Loucy (cell line): Measurements from ENCODE around the gene VKORC1.

Experiments
- H2AFZ ChIP-seq: fragments of 200-600 bp; sonication (generic); 2 replicates; pipeline ENCODE4 v1.6.0; 2016; ENCODE audit warnings: antibody characterized with exemption, mild to moderate bottlenecking, low read length, moderate library complexity
- H3F3A ChIP-seq: fragments of 200-600 bp; 2 replicates; pipeline ENCODE4 v1.6.0; 2016; ENCODE audit warnings: antibody characterized with exemption, low read depth, mild to moderate bottlenecking
- H3K27me3 ChIP-seq: fragments of 200-600 bp; sonication (generic); 2 replicates; pipeline ENCODE4 v1.6.1; 2014; ENCODE audit warnings: low read length, mild to moderate bottlenecking; ENCODE audit not compliant: insufficient read depth, poor library complexity, severe bottlenecking
- H3K36me3 ChIP-seq: fragments of 200-600 bp; sonication (generic); 2 replicates; pipeline ENCODE4 v1.6.1; 2016; ENCODE audit warnings: low read length; ENCODE audit not compliant: insufficient read depth
- H3K4me1 ChIP-seq: fragments of 200-600 bp; sonication (generic); 2 replicates; pipeline ENCODE4 v1.5.1; 2014; ENCODE audit warnings: low read length, mild to moderate bottlenecking; ENCODE audit not compliant: insufficient read depth, poor library complexity, severe bottlenecking
- H3K4me2 ChIP-seq: fragments of 200-600 bp; sonication (generic); 2 replicates; pipeline ENCODE4 v1.6.0; 2014; ENCODE audit warnings: antibody characterized with exemption, low read length, low read depth, mild to moderate bottlenecking; ENCODE audit not compliant: poor library complexity, severe bottlenecking
- H3K4me3 ChIP-seq: fragments of 200-600 bp; sonication (generic); 2 replicates; pipeline ENCODE4 v1.5.1; 2014; ENCODE audit warnings: low read length, mild to moderate bottlenecking, mixed read lengths; ENCODE audit not compliant: poor library complexity, severe bottlenecking
- H3K79me2 ChIP-seq: fragments of 200-600 bp; sonication (generic); 2 replicates; pipeline ENCODE4 v1.6.1; 2014; ENCODE audit warnings: low read length; ENCODE audit not compliant: insufficient read depth
- H3K9ac ChIP-seq: fragments of 200-600 bp; sonication (generic); 2 replicates; pipeline ENCODE4 v1.6.0; 2014; ENCODE audit warnings: mild to moderate bottlenecking, low read depth, low read length, moderate library complexity; ENCODE audit not compliant: poor library complexity, severe bottlenecking
- H3K9me2 ChIP-seq: fragments of 200-600 bp; sonication (generic); replicated peaks from 2 replicates; pipeline ENCODE4 v1.6.1; 2016; ENCODE audit warnings: low read depth, low read length, mixed read lengths
- H3K9me3 ChIP-seq: fragments of 200-600 bp; sonication (generic); 2 replicates; pipeline ENCODE4 v1.6.1; 2014; ENCODE audit warnings: mild to moderate bottlenecking, antibody characterized with exemption, low read length, low read depth; ENCODE audit not compliant: insufficient read depth
- H4K20me1 ChIP-seq: fragments of 200-600 bp; sonication (generic); 2 replicates; pipeline ENCODE4 v1.6.0; 2014; ENCODE audit warnings: antibody characterized with exemption, low read length, mild to moderate bottlenecking; ENCODE audit not compliant: insufficient read depth, poor library complexity, severe bottlenecking
- CTCF ChIP-seq: fragments of 200-600 bp; sonication (generic); conservative IDR thresholded peaks from 2 replicates; pipeline ENCODE4 v1.5.1; 2014; ENCODE audit warnings: mild to moderate bottlenecking, antibody characterized with exemption, low read length
- EZH2phosphoT487 ChIP-seq: fragments of 200-600 bp; IDR thresholded peaks from 2 replicates; pipeline ENCODE4 v1.6.1; 2018; ENCODE audit warnings: antibody characterized with exemption, mild to moderate bottlenecking, moderate library complexity, borderline replicate concordance

Gene VKORC1

DNA sequence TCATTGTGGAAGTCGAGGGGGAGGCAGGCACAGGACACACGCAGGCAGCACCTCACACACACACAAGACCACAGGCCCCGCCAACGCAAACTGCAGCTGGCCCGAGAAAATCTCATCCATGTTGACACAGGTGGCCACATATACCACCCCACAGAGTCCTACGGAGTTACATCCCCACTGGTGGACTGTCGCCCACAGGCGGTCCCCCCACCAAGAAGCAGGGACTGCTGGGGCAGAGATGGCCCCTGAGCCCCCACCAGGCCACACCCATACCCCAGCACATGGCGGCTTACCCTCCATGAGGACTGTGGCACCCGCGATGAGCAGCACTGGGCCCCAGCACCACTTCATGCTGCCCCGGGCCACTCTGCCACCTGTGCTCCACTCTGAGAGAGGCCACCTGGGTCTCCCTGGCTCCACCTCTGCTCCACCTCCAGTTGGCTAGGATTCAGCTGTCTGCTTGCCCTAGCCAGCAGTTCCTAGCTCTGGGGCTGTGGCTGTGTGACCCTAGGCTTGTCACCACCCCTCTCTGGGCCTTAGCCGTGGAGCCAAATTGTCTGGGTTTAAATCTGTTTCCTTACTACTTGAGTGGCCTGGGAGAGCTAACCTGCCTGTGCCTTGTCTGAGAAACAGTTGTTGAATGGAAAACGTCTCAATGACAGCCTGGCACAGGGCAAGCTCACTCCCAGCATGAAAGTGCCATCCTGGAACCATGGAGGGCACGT lies 6.0 kb downstream of the VKORC1 start, which contains the start of gene PRSS53:
Gene PRSS53, minus strand, starts transcription at position 485 of the 725 bp plus-strand sequence. Its CDS starts 134 bp downstream, at position 351.
- no peaks in the 10 kb centered on the region for H3K9me3 ChIP-seq
- H3K9ac ChIP-seq, result no peak within 1 kb of the TSS
- no peak within 1 kb of the TSS for H2AFZ ChIP-seq

DNA sequence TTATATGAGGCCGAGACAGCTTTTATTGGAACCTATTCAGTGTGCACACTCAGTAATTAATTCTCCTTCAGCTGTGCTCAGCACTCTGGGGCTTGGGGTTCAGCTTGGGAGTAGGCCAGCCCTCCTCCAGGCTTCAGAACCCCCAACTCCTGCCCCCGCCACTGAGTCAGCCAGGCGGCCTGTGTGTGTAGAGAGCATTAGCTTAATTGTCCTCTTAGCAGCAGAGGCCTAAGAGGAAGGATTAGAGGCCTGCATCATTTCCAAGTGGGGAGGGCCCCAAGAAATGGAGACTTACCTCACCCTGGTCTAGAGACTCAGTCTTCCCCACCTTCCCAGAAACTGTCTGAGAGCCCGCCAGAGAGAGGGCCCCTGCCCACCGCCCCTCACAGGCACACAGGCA lies 6.6 kb downstream of the VKORC1 start:
- peaks cover 15% of the 10 kb centered on the region for H3K4me1 ChIP-seq
- H3K4me3 ChIP-seq, result no peak overlapping the region
- no peak for TF ChIP-seq CTCF
- TF ChIP-seq EZH2phosphoT487, result no peak
- H3K36me3 ChIP-seq, result peaks cover 30% of the 10 kb centered on the region; the same call in 1 of the 2 replicates
- H3K27me3 ChIP-seq, result no peaks in the 10 kb centered on the region
- H3K79me2 ChIP-seq, result peaks cover 29% of the 10 kb centered on the region; the same call in 1 of the 2 replicates
- peaks cover 15% of the 10 kb centered on the region for H4K20me1 ChIP-seq
- H3K9me3 ChIP-seq, result no peaks in the 10 kb centered on the region
- H3F3A ChIP-seq, result no peaks in the 10 kb centered on the region
- H3K9me2 ChIP-seq, result no peaks in the 10 kb centered on the region
- no peak overlapping the region for H3K4me2 ChIP-seq
- no peak overlapping the region for H3K9ac ChIP-seq
- no peak overlapping the region for H2AFZ ChIP-seq

More for the DNA sequence above, 6.0 kb downstream of the VKORC1 start, which contains the start of gene PRSS53:
- peaks cover 14% of the 10 kb centered on the region for H4K20me1 ChIP-seq
- H3K4me2 ChIP-seq, result no peak within 1 kb of the TSS
- peaks cover 25% of the 10 kb centered on the region; the same call in 1 of the 2 replicates for H3K36me3 ChIP-seq
- H3K79me2 ChIP-seq, result peaks cover 35% of the 10 kb centered on the region
- no peak for TF ChIP-seq CTCF
- no peak for TF ChIP-seq EZH2phosphoT487
- H3K9me2 ChIP-seq, result no peaks in the 10 kb centered on the region
- peaks cover 15% of the 10 kb centered on the region for H3K4me1 ChIP-seq
- no peaks in the 10 kb centered on the region for H3F3A ChIP-seq
- no peak within 1 kb of the TSS for H3K4me3 ChIP-seq
- no peaks in the 10 kb centered on the region for H3K27me3 ChIP-seq

DNA sequence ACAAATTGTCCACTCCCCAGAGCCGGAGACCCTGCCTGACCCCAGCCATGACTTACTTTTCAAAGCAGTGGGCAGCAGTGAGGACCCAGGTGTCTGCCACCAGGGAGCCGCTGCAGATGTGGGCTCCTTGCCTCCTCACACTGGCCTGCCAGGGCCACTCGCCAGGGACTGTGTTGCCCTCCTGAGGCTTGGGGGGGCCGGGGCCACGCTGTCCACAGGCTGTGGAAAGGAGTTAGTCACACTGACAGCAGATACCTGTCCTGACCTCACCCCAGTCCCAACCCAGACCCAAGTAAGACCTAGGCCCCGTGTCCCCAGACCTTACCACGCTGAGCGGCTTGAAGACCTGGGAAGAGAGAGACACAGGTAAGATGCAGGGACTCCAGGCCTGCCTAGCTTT lies 7.1 kb downstream of the VKORC1 start:
- Histone ChIP-seq H3K79me2 (peaks cover 24% of the 10 kb centered on the region; the same call in 1 of the 2 replicates), H3K9me3 (no peaks in the 10 kb centered on the region), H3K27me3 (no peaks in the 10 kb centered on the region)

More for the DNA sequence above, 7.1 kb downstream of the VKORC1 start:
- Histone ChIP-seq H3K36me3 (peaks cover 30% of the 10 kb centered on the region; the same call in 1 of the 2 replicates), H3K9ac (no peak overlapping the region), H3F3A (no peaks in the 10 kb centered on the region), H4K20me1 (peaks cover 13% of the 10 kb centered on the region), H3K4me2 (no peak overlapping the region), H3K9me2 (no peaks in the 10 kb centered on the region), H3K4me3 (no peak overlapping the region), H2AFZ (no peak overlapping the region), H3K4me1 (peaks cover 12% of the 10 kb centered on the region)
- TF ChIP-seq CTCF, result no peak
- TF ChIP-seq EZH2phosphoT487, result no peak
